DMS 273 (cell line): ENCODE results near the gene MACROD1.

Source experiments
- DNase-seq: peaks from one replicate; lab custom pipeline; 2025; ENCODE audit not compliant: unreplicated experiment; lab: John Stamatoyannopoulos, UW

Gene MACROD1

GRCh38 chr11:64131683-64132190 lies 34.2 kb downstream of the MACROD1 start:
- DNase-seq = peak; percentile 31

- no peak for DNase-seq
These were observed 35.3 kb downstream of the MACROD1 start for GRCh38 chr11:64130618-64131017.

- DNase-seq = no peak
These were observed 36.5 kb downstream of the MACROD1 start for GRCh38 chr11:64129403-64129802.

DNA sequence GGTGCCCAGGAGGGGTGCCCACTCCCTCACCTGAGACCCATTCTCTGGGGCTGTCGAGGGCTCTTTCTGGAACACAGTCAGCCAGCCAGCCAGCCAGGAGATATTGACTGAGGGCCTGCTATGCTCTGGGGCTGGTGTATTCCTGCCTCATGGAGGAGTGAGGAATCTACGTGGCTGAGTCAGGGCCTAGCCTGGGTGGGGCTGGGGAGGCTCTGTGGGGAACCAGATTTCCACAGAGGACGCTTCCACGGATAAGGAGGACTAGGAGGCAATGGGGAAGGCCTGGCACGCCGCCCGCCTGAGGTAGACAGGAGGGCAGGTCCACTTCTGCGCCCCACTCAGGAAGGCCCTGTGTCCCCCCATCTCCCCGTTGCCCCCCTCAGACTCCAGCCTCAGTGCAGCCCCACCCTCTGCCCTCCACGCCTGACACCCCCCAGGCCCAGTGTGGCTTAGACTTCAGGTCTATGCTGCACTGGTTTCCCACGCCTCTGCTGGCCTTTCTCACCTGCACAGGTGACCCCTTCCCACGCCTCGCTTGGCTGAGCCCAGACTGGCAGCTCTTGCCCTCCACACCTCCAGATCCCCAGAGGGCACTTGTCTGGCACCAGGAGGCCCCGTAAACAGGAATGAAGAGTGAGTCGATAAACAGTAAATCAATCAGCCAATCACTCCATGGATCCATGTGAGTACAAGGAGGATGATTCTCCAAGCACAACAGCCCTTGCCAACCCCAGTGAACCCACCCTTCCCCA lies 37.5 kb downstream of the MACROD1 start:
- no peak for DNase-seq

GRCh38 chr11:64127267-64128072 lies 38.4 kb downstream of the MACROD1 start:
- DNase-seq = no peak

GRCh38 chr11:64126796-64127195 lies 39.1 kb downstream of the MACROD1 start:
- peak; percentile 47 for DNase-seq

DNA sequence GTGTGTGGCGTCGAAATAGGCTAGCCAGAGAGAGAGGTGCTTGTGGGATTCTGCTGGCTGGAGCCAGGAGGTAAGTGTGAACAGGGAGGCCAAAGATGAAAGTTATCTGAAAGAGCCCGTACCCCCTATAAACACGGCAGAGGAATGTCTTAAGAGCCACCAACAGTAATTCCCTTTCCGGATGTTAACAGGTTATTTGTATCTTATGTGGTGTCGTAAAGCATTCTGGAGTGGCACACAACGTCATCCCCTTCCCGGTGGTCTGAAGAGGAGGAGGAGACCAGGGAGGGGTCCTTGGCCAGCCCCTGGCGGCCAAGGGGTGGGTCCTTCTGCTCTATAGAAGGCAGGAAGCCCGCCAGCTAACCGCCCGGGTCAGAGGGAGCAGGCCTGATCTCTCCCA lies 39.5 kb downstream of the MACROD1 start:
- no peak for DNase-seq

GRCh38 chr11:64125676-64126075 lies 40.2 kb downstream of the MACROD1 start:
- DNase-seq = no peak

DNA sequence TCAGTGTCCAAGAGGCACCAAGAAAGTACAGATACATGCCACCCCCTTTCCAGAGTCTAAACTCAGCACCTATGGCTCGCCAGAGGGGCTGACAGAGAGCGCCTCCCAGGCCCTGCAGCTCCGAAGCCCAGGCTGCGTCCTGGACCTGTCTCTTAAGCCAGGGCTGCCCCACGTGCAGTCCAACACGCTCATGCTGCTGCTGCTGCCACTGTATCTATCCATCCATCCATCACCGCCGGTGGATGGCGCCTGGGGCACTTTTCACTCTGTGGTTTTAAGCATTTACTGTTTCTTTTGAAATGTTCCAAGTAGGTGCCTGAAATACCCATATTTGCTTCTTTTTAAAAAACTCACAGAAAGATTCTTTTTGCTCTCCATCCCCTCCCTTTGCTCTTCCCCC lies 41.8 kb downstream of the MACROD1 start:
- no peak for DNase-seq

- no peak for DNase-seq
These were observed 42.2 kb downstream of the MACROD1 start for GRCh38 chr11:64123679-64124078.

- peak; percentile 63 for DNase-seq
These were observed 43.2 kb downstream of the MACROD1 start for GRCh38 chr11:64122411-64123410.

DNA sequence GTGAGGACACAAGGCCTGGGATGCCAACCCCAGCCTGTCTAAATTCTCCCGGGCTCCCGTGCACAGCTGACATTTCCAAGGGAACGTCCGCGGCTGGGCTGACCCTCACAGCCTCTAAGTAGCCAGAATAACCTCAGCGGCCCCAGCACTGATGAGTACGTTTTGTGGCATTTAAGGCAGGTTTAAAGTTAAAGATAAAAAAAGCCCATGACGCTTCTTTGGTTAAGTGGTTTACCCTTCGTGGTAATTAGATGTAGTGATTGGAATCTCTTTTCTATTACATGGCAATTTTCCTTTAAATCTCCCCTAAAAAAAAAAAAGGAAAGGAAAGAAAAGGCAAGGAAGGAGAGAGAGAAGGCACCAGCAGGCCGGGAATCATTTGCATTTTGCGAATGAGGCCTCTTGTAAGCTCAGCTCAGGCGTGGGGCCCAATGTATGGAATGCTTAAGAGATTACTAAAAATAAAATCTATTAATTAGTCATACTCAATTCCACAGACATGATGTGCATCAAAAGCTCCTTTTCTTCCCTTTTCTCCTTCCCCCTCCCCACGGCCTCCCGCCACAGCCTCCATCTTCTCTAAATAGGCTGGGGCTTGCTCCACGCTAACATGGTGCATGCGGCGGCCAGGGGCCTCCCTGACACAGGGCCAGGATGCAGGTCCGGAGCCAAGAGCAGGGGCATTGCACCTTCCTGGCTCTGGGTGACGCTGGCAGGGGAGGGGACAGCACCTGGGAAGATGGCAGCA lies 44.1 kb downstream of the MACROD1 start:
- DNase-seq = no peak

DNA sequence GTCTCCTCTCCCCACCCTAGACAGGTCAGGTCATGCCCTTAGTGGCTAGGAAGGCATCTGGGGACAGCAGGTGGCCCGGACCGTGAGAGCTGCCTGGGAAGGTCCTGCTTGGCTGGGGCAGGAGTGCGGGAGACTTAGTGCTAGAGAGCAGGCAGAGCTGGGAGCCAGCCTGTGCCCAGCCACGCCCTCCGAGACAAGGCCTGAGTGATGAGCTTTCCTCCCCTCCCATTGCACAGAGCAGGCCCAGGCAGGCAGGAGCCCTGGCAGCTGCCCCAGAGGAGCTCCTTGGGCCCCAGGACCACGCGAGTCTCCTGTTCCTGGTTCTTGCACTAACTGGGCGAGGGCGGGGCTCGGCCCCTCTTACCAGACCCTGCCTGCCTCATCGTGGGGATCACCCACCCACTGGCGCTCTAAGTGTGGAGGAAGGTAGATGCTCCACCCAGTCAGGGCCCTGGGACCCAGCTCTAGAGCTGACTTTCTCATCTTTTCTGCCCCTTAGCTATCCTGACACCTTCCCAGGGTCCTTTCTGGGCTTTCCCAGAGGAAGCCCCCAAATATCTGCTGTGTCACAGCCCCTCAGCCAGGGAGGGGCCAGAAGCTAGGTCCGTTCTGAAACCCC lies 44.9 kb downstream of the MACROD1 start:
- peak; percentile 92 for DNase-seq

DNA sequence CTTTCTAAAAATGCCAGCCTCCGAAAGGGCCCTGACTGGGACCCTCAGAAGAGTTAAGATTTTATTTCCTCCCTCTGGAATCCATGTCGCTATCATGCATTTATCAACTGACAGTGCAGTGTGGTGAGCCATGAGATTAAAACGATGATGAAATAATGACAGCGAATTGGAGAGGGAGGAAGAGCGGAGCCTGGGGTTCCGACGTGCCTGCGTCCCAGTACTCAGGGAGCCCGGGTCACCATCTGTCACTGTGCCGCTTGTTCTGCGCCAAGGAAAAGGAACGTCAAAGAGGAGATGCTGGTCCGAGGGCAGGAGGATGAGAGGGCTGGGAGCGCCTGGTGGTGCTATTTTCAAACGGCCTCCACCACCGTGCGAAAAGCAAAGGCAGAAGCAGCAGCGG lies 46.2 kb downstream of the MACROD1 start:
- DNase-seq = peak; percentile 66

DNA sequence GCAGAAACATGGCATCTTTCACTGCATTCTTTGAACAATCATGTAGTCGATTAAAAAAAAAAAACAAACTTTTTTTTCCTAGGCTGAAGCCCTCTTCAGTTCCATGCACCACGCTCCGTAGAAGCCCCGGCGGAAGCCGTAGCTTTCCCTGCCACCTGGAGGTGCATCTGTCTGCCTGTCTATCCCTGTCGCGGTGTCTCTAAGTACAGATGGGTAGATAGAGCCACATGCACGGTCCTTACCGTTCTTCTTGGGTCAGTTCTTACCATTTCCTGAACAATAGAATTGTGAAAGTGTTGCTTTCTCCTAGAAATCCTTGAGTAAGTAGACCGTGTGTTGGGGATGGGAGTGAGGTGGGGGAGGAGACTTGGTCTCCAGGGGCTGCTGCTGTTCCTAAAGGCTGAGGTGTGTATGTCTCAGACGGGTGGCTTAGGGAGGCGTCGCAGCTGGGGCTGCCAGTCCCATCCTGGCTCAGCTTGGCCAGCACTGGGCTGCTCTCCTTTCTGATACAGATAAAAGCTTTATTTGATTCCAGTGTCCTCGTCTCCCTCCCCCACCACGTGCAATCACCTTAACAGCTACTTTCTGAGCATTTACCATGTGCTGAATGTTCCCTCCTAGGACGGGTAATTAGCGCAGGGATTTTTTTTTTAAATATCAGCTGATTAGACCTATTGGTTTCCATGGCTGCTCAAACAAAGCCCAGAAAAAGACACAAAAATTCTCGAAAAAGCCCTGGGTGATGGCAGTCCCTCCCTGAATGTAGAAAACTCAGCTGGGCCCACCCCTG lies 46.8 kb downstream of the MACROD1 start:
- peak; percentile 59 for DNase-seq

GRCh38 chr11:64117763-64118459 lies 48.0 kb downstream of the MACROD1 start:
- DNase-seq = no peak

DNA sequence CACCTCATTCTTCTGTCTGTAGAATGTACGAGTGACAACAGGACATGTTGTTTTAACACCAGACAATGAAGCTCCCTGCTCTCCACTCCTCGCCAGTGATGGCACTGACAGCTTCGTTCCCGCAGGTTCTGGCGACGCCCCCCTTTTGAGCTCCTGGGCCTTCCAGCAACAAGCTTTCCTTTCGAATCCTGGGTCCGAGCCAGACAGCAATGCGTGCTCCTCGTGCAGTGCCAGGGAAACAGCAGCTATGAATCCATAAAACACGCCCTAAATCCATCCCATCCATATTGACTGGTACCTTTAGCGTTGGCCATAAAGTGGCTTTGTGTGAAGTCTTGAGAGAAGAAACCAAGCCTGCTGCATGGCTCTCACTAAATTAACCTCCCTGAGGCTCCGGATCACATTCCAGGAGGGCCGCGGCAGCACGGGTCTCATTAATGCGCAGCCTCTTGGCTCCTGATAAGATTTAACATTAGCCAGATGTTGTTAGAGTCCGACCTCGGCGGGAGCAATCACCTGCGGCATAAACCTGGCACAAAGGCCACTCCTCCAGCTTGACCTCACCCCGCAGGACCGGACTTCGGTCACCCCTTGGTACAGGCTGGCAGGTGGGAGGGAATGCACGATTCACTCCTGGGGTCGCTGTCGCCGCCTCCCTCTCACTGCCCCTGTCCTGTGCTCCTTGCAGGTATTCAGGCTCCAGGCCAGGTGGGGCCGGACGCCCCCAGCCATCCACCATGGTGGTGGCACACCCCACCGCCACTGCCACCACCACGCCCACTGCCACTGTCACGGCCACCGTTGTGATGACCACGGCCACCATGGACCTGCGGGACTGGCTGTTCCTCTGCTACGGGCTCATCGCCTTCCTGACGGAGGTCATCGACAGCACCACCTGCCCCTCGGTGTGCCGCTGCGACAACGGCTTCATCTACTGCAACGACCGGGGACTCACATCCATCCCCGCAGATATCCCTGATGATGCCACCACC lies 50.1 kb downstream of the MACROD1 start:
- peak; percentile 71 for DNase-seq
